GM12872 (cell line): ENCODE measurements around the gene TEKT5.

Source experiments
- CTCF ChIP-seq: IDR thresholded peaks from 3 replicates; pipeline ENCODE4 v1.5.1; 2011; ENCODE audit warnings: low read depth, mild to moderate bottlenecking, low read length, moderate library complexity; ENCODE audit not compliant: insufficient read depth

The TEKT5 gene

GRCh38 chr16:10594312-10594950 lies 100.3 kb downstream of the TEKT5 start:
- TF ChIP-seq CTCF = no peak

GRCh38 chr16:10592611-10593010 lies 102.1 kb downstream of the TEKT5 start:
- no peak for TF ChIP-seq CTCF

GRCh38 chr16:10590342-10590741 lies 104.4 kb downstream of the TEKT5 start:
- TF ChIP-seq CTCF = no peak

- TF ChIP-seq CTCF = no peak
These were observed 105.6 kb downstream of the TEKT5 start for GRCh38 chr16:10589109-10589508.

- no peak for TF ChIP-seq CTCF
These were observed 107.1 kb downstream of the TEKT5 start for GRCh38 chr16:10587622-10588021.

GRCh38 chr16:10584981-10585438 lies 109.7 kb downstream of the TEKT5 start:
- TF ChIP-seq CTCF = no peak

- no peak for TF ChIP-seq CTCF
These were observed 111.5 kb downstream of the TEKT5 start for GRCh38 chr16:10583269-10583668.
